NCI-H345 treated with DMSO at 0.1 percent for 48 hours (cell line): ENCODE results near the gene ANO2.
"Not testable (repeated sequence)": the region's sequence is repeated elsewhere in the genome, so short reads cannot be mapped to it uniquely, and the experiment has no call there.

ENCODE experiments used
- DNase-seq: peaks from one replicate; lab custom pipeline; 2025; ENCODE audit not compliant: unreplicated experiment; lab: John Stamatoyannopoulos, UW

Gene ANO2

DNA sequence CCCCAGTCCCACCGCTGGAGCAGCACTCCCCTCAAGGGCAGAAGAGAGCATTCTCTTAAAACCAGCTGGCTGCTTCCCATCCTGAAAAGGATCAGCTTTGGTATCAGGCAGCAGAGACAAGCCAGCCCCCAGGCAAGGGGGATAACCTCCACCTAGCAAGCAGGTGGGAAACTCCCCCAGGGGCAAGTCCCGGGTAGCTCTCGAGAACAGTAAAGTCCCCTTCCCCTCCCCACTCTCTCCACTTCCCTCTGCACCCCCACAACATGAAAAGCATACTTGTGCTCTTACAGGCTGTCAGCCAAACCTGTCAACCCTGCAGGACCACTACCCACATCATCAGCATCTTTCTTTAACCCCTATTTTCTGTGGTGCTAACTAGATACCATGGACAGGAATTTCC, 259.1 kb downstream of the ANO2 start:
- DNase-seq: no peak

DNA sequence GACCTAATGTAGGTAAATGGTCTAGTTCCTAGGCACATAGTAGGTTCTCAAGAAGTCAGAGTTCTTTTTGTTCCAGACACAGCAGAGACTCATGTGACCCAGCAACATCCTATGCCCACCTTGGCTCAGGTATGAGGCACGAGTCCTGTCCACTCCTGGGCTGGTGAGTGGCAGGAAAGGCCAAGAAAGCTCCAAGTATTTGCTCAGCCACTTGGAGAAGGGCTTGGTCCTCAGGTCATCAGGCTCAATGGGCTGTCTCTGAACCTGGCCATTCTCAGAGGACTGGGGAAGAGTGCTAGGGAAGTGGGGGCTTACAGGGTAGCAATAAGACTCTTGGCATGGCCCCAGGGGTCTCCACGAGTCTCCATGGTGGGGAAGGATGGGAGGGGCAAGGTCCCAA, 260.1 kb downstream of the ANO2 start:
- DNase-seq: no peak

DNA sequence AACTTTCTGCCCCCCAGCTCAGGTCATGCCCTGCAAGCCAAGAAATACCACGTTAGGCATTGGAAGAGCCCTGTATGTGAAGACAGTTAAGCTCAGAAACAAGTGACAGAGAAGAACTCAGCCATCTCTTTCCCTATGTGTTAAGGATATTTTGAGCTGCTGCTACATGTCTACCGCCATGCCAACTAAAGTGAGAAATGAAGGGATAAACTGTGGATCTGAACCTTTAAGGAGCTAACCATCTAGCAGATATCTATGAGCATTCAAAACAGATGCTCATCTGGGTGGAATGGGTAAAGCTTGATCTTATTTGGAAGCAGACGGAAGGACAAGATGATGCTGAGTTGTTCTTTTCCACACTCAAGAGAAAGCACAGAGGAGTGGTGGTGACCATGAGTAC, 262.5 kb downstream of the ANO2 start:
- DNase-seq: no peak

DNA sequence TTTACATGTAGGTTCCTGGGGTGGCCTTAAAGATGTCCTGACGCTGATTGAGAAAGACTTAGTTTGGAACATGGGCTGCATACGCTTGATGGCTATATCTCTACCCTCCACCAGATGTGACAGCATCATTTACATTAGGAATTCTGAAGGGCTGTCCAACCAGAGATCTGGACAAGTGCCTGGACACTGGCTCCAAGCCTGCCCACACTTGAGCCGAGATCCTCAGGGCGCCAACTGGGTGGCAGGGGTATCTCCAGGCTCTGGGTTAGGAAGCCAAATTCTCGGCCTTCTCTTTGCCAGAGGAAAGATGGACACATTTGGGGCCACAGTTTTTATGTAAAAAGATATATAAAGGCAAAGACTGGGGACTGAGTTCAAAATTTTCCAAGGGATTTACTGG, 266.9 kb downstream of the ANO2 start:
- DNase-seq: no peak

DNA sequence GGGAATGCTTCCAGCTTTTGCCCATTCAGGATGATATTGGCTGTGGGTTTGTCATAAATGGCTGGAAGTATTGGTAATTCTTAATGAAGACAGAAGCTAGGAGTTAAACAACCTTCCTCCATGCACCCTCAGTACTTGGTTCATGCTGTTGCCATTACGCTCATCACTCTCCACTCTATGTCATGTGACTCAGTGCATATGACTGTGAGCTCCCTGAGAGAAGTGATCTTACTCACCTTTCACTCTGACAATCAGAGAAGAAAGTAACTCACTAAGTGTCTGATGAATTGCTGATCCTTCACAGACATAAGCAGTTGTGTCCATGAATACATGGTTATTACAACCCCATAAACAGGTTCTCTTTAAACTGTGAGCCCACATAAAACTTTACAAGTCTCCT, 275.4 kb downstream of the ANO2 start:
- not testable (repeated sequence) for DNase-seq

DNA sequence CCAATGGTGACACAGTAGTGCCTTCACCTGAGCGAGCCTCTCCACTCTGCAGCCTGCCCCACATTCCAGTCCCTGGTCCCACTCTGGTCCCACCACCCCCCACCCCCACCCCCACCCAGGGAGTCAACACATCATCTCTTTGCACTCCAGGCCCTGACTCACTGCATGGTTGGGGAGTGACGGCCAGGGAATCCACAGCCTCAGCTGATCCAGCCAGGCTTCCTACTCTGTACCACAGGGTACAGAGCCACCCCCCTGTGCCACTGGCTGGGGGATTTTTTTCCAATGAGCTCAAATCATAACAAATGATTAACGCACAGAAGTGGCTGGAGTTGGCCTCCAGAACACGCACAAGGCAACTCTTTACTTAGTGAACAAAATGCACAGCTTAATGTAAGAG, 279.4 kb downstream of the ANO2 start:
- DNase-seq: no peak

DNA sequence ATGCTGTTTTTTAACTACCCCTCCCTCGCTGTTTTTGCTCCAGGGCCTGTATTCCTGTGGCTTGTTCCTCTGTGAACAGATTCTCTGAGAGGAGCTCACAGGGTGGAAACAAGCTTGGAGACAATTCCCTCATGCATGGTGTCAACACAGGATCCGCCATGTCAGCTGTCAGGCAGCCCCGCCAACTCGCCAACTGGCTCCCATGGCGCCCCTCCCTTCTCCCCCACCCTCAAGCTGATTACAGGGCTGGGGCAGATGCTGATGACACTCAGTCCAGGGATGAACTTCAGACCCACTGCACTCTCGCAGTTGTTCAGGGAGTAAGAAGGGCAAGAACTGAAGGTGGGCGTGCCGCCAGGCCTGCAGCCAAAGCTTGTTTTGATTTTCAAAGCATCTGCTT, 283.2 kb downstream of the ANO2 start:
- no peak for DNase-seq

DNA sequence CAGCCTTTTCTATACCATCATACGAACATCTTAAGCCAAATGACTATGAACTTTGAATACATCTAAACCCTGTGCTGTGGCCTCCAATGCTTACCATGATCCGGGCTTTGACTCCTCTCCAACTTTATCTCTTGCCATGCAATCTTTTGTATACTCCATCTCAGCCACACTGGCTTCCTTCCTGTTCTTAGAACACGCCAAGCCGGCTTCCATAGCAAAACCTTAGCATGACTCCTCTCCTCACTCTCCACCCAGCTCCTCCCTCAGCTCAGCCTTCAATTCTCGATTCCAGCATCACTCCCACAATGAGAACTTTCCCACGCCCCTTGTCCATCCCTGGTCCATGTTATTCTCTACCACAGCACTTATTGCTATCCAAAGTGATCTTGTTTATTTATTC, 284.8 kb downstream of the ANO2 start:
- no peak for DNase-seq

DNA sequence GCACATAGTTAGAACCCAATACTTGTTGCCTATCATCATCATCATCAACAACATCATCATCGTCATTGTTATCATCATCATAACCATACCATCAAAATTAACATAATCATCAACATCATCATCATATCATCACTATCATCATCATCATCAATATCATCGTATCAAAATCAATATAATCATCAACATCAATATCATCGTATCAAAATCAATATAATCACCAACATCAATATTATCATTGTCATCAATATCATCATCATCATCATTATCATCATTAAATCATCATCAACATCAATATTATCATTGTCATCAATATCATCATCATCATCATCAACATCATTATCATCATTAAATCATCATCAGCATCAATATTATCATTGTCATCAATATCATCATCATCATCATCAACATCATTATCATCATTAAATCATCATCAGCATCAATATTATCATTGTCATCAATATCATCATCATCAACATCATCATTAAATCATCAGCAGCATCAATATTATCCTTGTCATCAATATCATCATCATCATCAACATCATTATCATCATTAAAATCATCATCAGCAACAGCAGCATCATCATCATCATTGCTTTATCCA, 286.6 kb downstream of the ANO2 start:
- DNase-seq: not testable (repeated sequence)

DNA sequence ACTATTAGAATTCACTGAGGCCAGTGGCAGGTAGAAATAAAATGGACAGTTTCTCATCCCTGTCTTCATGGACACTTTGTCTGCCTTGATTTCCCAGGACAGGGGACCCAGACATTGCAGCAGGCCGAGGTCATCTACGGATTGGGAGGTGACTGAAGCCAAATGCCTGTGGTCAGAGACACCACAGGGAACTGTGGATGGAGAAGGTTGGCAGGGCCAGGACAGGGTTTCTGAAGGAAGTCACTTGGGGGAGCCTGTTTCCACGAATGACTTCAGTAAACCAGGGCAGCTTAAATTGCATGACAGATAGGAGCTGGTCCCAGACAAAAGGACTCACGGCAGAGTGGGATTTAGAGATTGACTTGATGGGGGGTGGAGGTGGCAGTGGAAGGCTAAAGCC, 288.2 kb downstream of the ANO2 start:
- no peak for DNase-seq

DNA sequence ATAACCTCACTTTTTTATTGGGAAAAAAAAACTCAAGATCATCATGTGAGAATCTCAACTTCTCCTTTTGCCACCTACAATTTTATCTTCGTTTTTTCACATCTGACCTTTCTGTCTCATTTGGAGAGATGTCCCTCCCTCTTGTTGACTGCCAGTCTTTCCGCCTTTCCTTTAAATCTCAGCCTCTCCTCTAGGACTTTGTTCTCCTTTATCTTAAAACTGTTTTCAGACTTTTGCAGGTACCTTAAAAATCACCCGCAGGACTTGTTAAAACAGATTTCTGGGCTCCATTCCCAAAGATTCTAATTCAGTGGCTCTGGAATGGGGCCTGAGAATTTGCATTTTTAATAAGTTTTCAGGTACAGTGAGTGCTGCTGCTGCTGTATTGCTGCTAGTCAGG, 289.9 kb downstream of the ANO2 start:
- no peak for DNase-seq

DNA sequence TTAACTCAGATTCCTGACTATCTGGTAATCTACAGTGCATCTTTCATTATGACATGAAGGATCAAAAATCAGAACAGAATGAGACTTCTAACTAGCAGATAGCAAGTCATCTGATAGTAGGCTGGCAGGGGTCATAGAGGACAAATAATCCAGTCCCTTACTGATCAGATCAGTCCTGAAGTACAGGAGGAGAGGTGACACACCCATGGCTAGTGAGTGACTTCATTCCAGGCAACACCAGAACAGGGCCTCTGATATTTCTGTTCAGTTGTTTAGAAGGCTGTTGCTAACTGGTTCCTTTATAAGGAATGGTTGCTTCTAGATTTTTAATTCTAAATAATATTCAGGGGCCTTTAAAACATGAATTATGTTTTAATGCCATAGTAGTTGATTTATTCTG, 291.0 kb downstream of the ANO2 start:
- DNase-seq: no peak

DNA sequence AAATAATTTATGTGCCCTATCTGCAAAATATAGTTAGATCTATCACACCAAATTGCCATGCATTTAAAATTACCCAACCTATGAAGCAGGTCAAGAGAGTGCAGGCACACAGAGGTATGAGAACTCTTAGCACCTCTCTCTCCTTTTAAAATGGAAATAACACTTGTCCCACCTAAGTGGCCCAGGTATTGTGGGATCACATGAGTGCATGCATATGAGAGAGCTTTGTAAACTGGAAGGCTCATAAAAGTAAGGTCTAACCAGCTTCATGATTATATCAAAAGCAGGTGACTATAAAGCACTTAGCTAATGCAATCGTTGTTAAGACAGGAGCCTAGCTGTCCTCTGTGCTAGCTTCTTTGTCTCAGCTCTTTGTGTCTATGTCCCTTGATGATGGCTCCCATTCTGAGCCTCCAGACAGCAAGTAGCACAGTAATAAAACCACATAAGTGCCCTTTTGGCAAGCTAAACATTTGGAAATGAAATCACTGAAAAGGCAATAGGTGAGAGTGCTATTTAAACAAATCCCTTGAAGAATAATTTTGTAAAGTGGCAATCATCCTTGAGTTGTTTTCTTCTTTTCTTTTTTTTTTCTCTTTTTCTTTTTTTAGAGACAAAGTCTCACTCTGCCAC, 294.1 kb downstream of the ANO2 start:
- DNase-seq: peak; percentile 92

DNA sequence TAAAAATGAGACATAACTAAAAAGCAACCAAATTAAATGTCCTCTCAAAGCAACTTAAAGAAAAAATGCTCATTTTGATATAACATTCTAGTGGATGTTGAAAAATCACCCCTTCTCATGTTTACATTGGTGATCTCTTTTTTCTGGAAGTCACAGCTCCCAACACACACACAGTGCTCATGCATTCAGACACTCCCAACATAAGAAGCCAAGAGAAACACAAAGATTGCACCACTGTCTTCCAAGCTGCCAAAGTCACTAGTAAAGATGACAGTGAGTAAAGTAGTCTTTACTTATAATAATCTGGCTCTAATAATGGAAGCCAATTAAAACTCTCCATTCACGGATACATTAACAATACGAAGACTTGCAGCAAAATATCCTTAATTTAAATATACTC, 294.8 kb downstream of the ANO2 start:
- DNase-seq: no peak

DNA sequence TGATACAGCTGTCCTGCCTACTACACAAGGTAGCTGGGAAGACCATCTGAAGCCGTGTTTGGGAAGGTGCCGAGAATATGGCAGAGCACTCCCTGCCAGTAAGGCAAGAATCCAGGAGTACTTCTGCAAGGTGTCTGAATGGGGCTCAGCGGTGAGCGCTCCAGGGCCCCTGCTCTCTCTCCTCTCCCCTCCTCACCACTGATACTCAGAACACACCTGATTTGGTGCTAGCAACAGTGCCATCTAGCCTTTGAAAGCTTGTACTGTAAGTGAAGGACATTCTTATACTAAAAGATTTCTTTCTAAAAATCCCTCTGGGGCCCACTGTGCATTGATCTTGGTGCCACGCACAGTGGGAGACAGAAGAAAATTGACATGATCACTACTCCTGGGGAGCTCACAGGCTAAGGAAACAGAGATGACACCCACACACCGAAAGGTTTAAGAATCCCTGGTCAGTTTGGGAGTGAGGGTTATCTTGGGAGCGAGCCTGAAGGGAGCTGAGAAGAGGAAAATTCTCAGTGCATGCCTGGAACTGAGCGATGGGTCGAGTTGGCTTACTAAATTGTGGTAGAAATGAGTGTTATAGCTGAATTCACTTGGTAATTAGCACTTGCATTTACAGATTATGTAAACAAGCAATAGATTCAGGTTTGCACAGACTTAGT, 296.2 kb downstream of the ANO2 start:
- DNase-seq: peak; percentile 71

DNA sequence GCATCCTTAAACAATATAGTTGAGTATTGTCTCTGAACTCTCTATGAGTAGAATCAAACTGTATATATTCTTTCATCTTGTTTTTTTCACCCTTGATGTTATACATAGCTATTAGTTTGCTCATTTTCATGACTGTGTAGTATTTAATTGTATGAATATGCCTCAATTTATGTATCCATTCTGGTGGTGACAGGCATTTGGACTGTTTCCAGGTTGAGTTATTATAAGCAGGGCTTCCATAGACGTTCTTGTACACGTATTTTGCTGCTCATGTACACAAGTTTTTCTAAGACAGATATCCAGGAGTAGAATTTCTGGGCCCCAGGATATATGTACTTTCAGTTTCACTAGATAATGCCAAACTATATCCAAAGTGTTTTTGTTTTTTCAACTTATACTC, 301.8 kb downstream of the ANO2 start:
- no peak for DNase-seq

DNA sequence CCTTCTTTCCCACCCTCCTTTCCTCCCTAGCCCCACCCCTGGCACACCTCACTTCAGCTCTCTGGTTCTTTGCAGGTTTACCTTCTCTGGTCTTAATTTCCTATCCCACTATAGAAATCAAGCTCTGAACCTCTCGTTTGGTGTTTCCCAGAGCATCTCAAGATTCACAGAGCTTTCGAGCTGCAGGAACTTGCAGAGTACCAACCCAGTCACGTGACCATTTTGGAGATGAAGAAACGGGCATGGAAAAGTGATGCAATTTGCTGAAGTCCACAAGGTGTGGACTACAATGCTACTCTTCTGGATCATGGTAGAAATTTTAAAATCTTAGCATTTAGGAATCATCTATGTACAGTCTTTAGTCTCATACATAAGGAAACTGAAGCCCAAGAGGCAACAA, 307.4 kb downstream of the ANO2 start:
- no peak for DNase-seq

DNA sequence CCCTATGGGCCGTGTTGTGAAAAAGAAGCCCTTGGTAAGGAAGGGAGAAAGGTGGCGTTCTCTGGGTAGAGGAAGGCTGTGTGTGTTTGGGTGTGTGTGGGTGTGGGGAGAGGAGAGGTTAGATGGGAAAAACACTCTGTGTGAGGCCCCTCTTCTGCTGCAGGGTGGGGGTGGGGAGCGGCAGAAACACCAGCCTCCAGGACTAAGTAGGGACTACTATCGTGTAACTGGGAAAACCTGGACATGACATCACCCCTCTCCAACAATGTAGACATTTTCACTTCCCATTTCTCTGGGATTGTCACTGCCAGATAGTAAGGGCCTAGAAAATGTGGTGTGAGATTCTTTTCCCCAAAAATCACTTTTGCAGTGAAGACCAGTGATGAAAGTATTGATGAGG, 308.2 kb downstream of the ANO2 start:
- DNase-seq: no peak

DNA sequence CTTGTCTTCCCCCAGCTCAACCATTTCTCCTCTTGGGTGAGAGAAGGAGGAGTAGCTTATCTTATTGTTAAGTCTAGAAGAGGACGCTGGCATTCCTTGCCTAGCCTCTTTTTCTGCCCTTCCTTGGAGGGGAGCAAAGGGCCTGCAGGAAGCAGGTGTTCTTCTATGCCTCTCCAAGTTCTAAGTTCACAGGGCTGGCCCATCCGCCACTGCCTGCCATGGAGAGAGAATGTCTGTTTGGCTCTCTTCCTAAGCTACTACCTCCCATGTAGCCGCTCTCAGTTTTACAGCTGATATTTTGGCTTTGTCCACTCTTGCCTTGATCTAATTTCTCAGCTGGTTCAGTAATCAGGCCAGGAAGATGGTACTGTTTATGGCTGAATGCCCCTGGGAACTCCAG, 312.0 kb downstream of the ANO2 start:
- no peak for DNase-seq

DNA sequence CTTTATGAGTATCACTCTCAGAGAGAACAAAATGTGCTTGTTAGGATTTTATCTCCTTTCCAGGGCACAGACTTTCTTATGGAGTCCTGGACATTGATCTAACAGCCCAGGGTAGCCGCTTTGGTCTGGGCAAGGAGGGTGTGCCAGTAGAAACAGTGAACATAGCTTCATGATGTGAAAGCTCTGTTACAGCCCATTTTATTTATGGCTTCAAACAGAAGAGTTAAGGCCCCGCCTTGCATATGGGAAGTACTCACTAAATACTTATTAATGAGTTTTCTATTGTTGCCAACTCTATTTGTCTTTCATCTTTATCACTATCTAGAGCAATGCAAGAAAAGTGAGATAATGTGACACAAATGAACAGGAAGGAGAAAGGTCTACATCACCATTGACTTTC, 312.6 kb downstream of the ANO2 start:
- DNase-seq: no peak

DNA sequence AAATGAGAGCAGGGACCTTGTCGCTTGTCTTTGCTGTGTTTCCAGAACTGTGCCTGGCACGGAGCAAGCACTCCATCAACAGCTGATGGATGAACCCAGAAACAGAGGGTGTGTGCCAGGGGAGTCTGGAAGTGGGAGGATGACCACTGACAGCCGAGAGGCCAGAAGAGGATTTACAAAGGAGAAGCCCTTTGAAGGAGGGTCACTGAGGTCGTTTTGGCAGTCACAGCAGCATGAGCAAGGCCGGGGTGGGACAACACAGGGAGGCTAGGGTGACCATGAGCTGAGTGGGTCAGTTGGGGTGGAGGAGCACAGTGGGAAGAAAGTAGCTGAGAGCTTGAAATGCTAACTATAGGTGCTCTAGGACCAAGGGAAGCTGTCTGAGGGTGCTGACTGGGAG, 313.6 kb downstream of the ANO2 start:
- no peak for DNase-seq

DNA sequence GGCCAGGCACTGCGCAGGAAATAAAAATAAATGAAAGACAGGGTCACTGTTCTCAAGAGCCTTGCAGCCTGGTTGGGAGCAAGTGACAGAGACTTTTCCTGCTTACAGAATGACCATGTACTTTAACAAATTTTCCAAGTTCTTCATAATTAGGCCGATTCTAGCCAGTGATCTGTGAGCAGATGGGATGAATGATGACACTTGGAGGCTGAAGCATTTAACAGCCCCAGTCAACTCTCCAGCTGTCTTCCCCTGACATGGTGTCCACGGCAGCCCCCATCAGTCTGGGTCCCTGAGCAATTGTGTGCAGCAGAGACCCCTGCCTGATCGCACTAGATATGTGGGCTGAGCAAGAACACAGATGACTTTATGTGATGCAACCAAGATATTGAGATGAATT, 314.3 kb downstream of the ANO2 start:
- DNase-seq: no peak

DNA sequence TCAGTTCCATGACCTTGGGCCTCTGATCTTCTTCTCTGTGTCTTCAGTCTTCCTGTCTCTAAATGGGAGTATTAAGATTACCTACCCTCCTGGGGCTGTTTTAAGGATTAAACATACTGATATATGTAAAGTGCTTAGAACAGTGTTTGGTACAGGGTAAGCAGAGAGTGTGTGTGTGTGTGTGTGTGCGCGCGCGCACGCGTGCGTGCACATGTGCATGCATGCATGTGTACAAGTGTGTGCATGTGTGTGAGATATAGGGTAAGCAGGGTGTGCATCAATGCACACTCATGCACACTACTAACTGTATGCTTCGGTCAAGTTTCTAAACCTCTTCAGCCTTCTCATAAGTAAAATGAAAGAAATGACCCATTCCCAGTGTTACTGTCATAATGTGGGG, 316.6 kb downstream of the ANO2 start:
- DNase-seq: no peak
